HG02938 (cell line): ENCODE measurements around the gene AQP10.
"Not testable (repeated sequence)": the region's sequence is repeated elsewhere in the genome, so short reads cannot be mapped to it uniquely, and the experiment has no call there.

ENCODE experiments used
- ATAC-seq: cut with Tn5 transposase; IDR thresholded peaks from one replicate; pipeline ENCODE4 v1.9.1; 2021; ENCODE audit warnings: mild to moderate bottlenecking, moderate library complexity; ENCODE audit not compliant: unreplicated experiment

The AQP10 gene

GRCh38 chr1:154342836-154343472 lies 22.1 kb downstream of the AQP10 start:
- ATAC-seq, result no peak

DNA sequence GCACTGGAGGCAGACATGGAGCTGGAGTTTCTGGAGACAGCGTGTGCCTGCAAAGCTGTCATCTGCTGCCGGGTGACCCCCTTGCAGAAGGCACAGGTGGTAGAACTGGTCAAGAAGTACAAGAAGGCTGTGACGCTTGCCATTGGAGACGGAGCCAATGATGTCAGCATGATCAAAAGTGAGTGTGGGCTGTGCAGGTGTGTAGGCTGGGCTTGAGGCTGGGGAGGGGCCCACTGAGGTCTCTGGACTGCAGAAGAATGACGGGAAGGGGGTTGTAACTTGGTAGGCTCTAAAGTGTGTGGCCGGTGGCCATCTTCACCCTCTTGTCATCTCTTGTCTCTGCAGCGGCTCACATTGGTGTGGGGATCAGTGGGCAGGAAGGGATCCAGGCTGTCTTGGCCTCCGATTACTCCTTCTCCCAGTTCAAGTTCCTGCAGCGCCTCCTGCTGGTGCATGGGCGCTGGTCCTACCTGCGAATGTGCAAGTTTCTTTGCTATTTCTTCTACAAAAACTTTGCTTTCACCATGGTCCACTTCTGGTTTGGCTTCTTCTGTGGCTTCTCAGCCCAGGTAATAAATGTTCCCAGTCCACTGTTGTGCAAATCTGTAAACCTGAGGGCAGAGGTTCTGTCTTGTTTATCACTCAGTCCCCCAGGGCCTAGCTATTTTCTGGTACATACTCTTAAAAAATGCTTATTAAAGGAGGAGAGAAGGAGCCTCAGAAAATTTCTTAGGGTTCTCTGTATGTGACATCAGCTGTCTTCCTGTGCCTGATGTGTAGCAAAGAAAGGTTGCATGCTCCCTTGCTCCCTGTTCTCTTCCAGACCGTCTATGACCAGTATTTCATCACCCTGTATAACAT lies 24.3 kb downstream of the AQP10 start:
- no peak for ATAC-seq

DNA sequence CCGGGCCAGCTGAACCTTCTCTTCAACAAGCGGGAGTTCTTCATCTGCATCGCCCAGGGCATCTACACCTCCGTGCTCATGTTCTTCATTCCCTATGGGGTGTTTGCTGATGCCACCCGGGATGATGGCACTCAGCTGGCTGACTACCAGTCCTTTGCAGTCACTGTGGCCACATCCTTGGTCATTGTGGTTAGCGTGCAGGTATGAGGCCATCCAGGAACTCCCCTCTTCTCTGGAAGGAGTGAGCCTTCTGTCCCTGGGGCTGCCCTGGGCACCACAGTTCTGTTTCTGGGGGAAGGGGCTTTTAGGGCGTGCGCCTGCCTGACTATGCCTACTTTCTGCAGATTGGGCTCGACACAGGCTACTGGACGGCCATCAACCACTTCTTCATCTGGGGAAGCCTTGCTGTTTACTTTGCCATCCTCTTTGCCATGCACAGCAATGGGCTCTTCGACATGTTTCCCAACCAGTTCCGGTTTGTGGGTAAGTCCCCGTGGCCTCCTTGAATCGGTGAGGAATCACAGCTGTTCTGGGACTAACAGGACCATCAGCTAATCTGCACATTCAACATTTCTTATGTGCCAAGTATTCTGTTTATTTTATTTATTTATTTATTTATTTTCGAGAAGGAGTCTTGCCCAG lies 25.5 kb downstream of the AQP10 start:
- no peak for ATAC-seq

GRCh38 chr1:154347961-154348360 lies 27.1 kb downstream of the AQP10 start:
- ATAC-seq, result no peak

GRCh38 chr1:154348429-154349076 lies 27.7 kb downstream of the AQP10 start:
- no peak for ATAC-seq

- no peak for ATAC-seq
These were observed 28.2 kb downstream of the AQP10 start for GRCh38 chr1:154349121-154349520.

GRCh38 chr1:154350383-154350782 lies 29.5 kb downstream of the AQP10 start:
- no peak for ATAC-seq

- no peak for ATAC-seq
These were observed 30.6 kb downstream of the AQP10 start for GRCh38 chr1:154351363-154352068.

DNA sequence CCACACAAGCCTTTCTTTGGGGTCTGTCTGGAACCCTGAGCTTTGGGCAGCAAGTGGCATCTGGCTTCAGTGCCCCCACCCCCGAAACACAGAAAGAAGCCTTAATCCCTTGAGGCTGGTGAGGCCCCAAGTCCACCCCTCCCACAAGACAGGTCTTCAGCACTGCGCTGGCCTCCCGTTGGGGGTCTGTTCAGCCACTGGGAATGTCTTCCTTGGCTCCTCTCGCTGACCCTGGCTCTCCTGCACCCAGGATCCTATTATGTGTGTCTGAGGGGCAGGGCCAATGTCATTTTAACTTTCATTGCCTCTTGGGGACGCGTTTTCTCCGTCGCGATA lies 31.3 kb downstream of the AQP10 start:
- ATAC-seq, result no peak

- no peak for ATAC-seq
These were observed 31.9 kb downstream of the AQP10 start for GRCh38 chr1:154352581-154353459.

GRCh38 chr1:154353460-154353904 lies 32.6 kb downstream of the AQP10 start:
- no peak for ATAC-seq

GRCh38 chr1:154353966-154354365 lies 33.1 kb downstream of the AQP10 start:
- ATAC-seq, result no peak

DNA sequence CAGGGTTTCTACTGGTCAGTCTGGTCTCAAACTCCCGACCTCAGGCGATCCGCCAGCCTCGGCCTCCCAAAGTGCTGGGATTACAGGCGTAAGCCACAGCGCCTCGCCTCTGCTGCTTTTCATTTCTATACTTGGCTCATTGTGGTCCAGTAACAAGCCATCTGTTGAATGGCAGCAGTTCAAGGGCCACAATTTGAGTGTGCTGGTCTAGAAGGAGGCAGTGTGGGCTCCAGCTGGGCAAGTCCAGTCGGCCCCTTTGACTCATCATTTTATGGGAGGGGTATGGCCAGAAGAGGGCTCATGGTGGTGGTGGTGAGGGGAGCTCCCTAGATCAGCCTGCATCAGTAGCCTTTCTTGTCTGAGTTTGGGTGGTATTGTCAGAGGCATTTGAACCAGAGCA lies 37.6 kb downstream of the AQP10 start:
- ATAC-seq, result no peak

- ATAC-seq, result no peak
These were observed 39.4 kb downstream of the AQP10 start for GRCh38 chr1:154360288-154360687.

- not testable (repeated sequence) for ATAC-seq
These were observed 40.0 kb downstream of the AQP10 start for GRCh38 chr1:154360881-154361280.

GRCh38 chr1:154361357-154361756 lies 40.5 kb downstream of the AQP10 start:
- no peak for ATAC-seq

DNA sequence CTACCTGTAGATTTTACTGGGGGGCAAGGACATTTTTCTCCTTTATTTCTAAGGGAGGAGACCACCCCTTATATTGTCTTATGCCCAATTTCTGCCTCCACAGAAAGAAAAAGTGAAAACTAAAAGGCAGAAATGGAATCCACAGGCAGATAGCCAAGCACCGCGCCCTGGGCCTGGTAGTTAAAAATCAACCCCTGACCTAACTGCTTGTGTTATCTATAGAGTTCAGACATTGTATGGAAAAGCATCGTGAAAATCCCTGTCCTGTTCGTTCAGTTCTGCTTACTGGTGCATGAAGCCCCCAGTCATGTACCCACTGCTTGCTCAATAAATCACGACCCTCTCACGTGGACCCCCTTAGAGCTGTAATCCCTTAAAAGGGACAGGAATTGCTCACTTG lies 50.5 kb downstream of the AQP10 start:
- no peak for ATAC-seq

- ATAC-seq, result not testable (repeated sequence)
These were observed 53.0 kb downstream of the AQP10 start for GRCh38 chr1:154373777-154374357.
